ENCODE results near the gene RGR. TPM values are rescaled to one million over a fixed set of nuclear protein-coding genes. Genes with fewer than 3 reads are reported as not detected.

RGR gene
- polyA plus RNA-seq, 3 donors: not detected

GRCh38 chr10:84201244-84201606 lies 43.6 kb upstream of the RGR start:
- Histone ChIP-seq H3K79me2 (ENCODE audit: insufficient read depth, low read length) (no peaks in the 10 kb centered on the region), H3K27ac (ENCODE audit: low read depth in 1 of 2, low read length in 2 of 2) (no peak overlapping the region), H3K4me3 (replicated peaks in 1 of 3; ENCODE audit: low read depth in 2 of 3, low read length in 3 of 3) (no peak overlapping the region), H3K27me3 (ENCODE audit: control insufficient read depth in 2 of 2, insufficient read depth in 2 of 2, low read length in 2 of 2) (peaks cover 2 to 14% of the 10 kb centered on the region in 2 donors), H3K36me3 (replicated peaks in 1 of 2; ENCODE audit: control insufficient read depth in 1 of 2, insufficient read depth in 2 of 2, low read length in 2 of 2) (no peaks in the 10 kb centered on the region), H3K4me1 (ENCODE audit: control insufficient read depth in 1 of 2, insufficient read depth in 2 of 2, low read length in 2 of 2) (no peaks in the 10 kb centered on the region), H4K20me1 (ENCODE audit: insufficient read depth, low read length) (no peaks in the 10 kb centered on the region), H2AFZ (ENCODE audit: insufficient read depth, low read depth, low read length, poor library complexity, severe bottlenecking) (no peak overlapping the region), H3K9ac (ENCODE audit: insufficient read depth, low read length, poor library complexity, severe bottlenecking) (no peak overlapping the region), H3K9me3 (replicated peaks in 1 of 2; ENCODE audit: control insufficient read depth in 1 of 2, insufficient read depth in 1 of 2, low read length in 2 of 2) (no peaks in the 10 kb centered on the region), H3K4me2 (replicated peaks; ENCODE audit: extremely low read depth, low read length, poor library complexity, severe bottlenecking) (no peak overlapping the region)
- intact Hi-C loops (cut with micrococcal nuclease): no loop called here
- H3K27me3 Mint-ChIP-seq (ENCODE audit: low read depth in 3 of 3): peaks cover 5 to 15% (median 11%) of the 10 kb centered on the region in 3 donors
- 89% methylated on average over 3 of the region's 6 CpGs for WGBS (ENCODE audit: insufficient coverage)
- no peak for DNase-seq
- H3K27ac Mint-ChIP-seq: no peak overlapping the region
- H3K4me3 Mint-ChIP-seq: no peak overlapping the region
- no peak for TF ChIP-seq CTCF (IDR thresholded peaks at IDR 0.05)
- H3K9me3 Mint-ChIP-seq: no peaks in the 10 kb centered on the region
- no peaks in the 10 kb centered on the region for H3K4me1 Mint-ChIP-seq
- no peaks in the 10 kb centered on the region for H3K36me3 Mint-ChIP-seq

- Histone ChIP-seq H4K20me1 (ENCODE audit: insufficient read depth, low read length) (no peaks in the 10 kb centered on the region), H3K4me2 (replicated peaks; ENCODE audit: extremely low read depth, low read length, poor library complexity, severe bottlenecking) (no peak overlapping the region), H3K4me3 (replicated peaks in 1 of 3; ENCODE audit: low read depth in 2 of 3, low read length in 3 of 3) (no peak overlapping the region), H3K27me3 (ENCODE audit: control insufficient read depth in 2 of 2, insufficient read depth in 2 of 2, low read length in 2 of 2) (peaks cover 0 to 9% of the 10 kb centered on the region in 2 donors), H3K4me1 (ENCODE audit: control insufficient read depth in 1 of 2, insufficient read depth in 2 of 2, low read length in 2 of 2) (no peaks in the 10 kb centered on the region), H3K79me2 (ENCODE audit: insufficient read depth, low read length) (no peaks in the 10 kb centered on the region), H2AFZ (ENCODE audit: insufficient read depth, low read depth, low read length, poor library complexity, severe bottlenecking) (no peak overlapping the region), H3K9ac (ENCODE audit: insufficient read depth, low read length, poor library complexity, severe bottlenecking) (no peak overlapping the region), H3K36me3 (replicated peaks in 1 of 2; ENCODE audit: control insufficient read depth in 1 of 2, insufficient read depth in 2 of 2, low read length in 2 of 2) (no peaks in the 10 kb centered on the region), H3K27ac (ENCODE audit: low read depth in 1 of 2, low read length in 2 of 2) (no peak overlapping the region), H3K9me3 (replicated peaks in 1 of 2; ENCODE audit: control insufficient read depth in 1 of 2, insufficient read depth in 1 of 2, low read length in 2 of 2) (no peaks in the 10 kb centered on the region)
- H3K36me3 Mint-ChIP-seq: no peaks in the 10 kb centered on the region
- no peak overlapping the region for H3K27ac Mint-ChIP-seq
- DNase-seq: no peak
- no peaks in the 10 kb centered on the region for H3K9me3 Mint-ChIP-seq
- peaks cover 5 to 11% (median 7%) of the 10 kb centered on the region in 3 donors for H3K27me3 Mint-ChIP-seq (ENCODE audit: low read depth in 3 of 3)
- H3K4me1 Mint-ChIP-seq: no peaks in the 10 kb centered on the region
- H3K4me3 Mint-ChIP-seq: no peak overlapping the region
- TF ChIP-seq CTCF (IDR thresholded peaks at IDR 0.05): no peak
- 91% methylated on average over 8 of the region's 11 CpGs for WGBS (ENCODE audit: insufficient coverage)
- intact Hi-C loops (cut with micrococcal nuclease): no loop called here
Measured at GRCh38 chr10:84201682-84202081, 43.2 kb upstream of the RGR start.

Data from CD14-positive monocyte (primary cell).